ENCODE results near the gene TRPC4.

DNA sequence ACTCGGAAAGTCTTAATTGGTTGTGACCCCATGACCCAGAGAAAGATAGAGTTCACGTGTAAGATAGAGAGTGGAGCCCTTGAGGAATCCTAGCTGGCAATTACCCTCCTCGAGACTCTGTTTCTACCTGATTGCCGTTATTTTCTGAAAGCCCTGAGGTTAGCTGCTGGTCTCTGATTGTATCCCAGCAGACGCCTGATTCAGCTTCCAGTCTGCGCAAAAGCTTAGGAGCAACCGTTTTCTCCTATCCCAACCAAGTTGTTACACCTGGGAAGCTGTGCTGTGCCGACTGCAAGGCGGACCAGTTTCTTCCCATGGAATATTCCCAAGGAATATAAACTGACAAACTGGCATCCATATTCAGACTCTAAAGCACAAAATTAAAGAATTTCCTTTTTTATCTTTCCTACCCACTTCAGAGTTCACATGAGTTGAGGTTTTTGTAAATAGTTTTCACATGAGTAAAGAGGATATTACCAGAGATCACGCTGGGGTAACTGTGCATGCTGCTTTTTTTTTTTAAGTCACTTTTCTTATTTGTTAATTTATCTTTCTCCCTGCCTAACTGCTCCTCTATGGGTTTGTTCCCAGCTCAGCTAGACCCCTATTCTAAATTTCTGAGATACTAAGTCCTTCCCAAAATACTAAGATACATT, 1.5 kb upstream of the TRPC4 start:
- TF ChIP-seq TCF12 (IDR thresholded peaks at IDR 0.05; ENCODE audit: low read depth), result no peak
- TF ChIP-seq, protein P1, sequence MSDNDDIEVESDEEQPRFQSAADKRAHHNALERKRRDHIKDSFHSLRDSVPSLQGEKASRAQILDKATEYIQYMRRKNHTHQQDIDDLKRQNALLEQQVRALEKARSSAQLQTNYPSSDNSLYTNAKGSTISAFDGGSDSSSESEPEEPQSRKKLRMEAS (IDR thresholded peaks at IDR 0.05), result no peak
- TF ChIP-seq, protein P2, sequence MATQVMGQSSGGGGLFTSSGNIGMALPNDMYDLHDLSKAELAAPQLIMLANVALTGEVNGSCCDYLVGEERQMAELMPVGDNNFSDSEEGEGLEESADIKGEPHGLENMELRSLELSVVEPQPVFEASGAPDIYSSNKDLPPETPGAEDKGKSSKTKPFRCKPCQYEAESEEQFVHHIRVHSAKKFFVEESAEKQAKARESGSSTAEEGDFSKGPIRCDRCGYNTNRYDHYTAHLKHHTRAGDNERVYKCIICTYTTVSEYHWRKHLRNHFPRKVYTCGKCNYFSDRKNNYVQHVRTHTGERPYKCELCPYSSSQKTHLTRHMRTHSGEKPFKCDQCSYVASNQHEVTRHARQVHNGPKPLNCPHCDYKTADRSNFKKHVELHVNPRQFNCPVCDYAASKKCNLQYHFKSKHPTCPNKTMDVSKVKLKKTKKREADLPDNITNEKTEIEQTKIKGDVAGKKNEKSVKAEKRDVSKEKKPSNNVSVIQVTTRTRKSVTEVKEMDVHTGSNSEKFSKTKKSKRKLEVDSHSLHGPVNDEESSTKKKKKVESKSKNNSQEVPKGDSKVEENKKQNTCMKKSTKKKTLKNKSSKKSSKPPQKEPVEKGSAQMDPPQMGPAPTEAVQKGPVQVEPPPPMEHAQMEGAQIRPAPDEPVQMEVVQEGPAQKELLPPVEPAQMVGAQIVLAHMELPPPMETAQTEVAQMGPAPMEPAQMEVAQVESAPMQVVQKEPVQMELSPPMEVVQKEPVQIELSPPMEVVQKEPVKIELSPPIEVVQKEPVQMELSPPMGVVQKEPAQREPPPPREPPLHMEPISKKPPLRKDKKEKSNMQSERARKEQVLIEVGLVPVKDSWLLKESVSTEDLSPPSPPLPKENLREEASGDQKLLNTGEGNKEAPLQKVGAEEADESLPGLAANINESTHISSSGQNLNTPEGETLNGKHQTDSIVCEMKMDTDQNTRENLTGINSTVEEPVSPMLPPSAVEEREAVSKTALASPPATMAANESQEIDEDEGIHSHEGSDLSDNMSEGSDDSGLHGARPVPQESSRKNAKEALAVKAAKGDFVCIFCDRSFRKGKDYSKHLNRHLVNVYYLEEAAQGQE (IDR thresholded peaks at IDR 0.05; ENCODE audit: low read depth), result no peak
- TF ChIP-seq RAD21 (IDR thresholded peaks at IDR 0.05; ENCODE audit: low read depth), result no peak
- no peak for TF ChIP-seq CEBPB (IDR thresholded peaks at IDR 0.05)
- TF ChIP-seq YY1 (IDR thresholded peaks at IDR 0.05; ENCODE audit: low read depth), result no peak
- TF ChIP-seq EGR1 (IDR thresholded peaks at IDR 0.05), result no peak
- no peak for TF ChIP-seq TEAD4 (IDR thresholded peaks at IDR 0.05)
- no peak for TF ChIP-seq EP300 (IDR thresholded peaks at IDR 0.05; ENCODE audit: borderline replicate concordance)
